C4-2B (cell line): ENCODE results near the gene WAC.

Source experiments
- CTCF ChIP-seq: fragments of 450-650 bp; conservative IDR thresholded peaks from 2 replicates; pipeline ENCODE4 v1.5.1; 2017; ENCODE audit warnings: mild to moderate bottlenecking
- ZFX ChIP-seq: fragments of 450-650 bp; IDR thresholded peaks from 2 replicates; pipeline ENCODE4 v1.6.1; 2017

- TF ChIP-seq CTCF (no peak), ZFX (no peak)
Observed at GRCh38 chr10:28535846-28536245, 2.9 kb downstream of the WAC start.
